ENCODE data around the gene BCL2. TPM values are rescaled to one million over a fixed set of nuclear protein-coding genes. Genes with fewer than 3 reads are reported as not detected.

The BCL2 gene
- total RNA-seq, 2 donors from 2014 or later = 13.9 to 16.4 TPM

DNA sequence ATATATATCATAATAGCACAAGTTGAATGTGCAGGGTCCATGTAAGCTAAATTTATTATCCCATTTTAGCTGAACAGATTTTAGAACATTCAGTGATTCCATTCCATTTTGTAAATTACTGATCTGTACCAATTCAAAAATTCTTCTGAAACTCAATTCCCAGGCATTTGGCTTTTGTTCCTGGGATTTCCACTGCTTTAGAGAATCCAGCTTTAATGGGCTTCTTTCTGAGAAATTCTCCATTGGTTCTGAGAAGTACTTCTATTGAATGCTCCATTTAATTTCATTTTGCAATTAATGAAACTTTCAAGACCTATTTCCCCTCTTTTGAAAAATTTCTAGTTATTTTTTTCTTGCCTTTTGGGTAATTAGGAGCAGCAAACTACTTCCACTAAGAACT, 36.8 kb downstream of the BCL2 start:
- Histone ChIP-seq H3K36me3 (no peaks in the 10 kb centered on the region), H3K9ac (ENCODE audit: low read depth in 2 of 2, low read length in 2 of 2) (no peak overlapping the region), H3K9me3 (no peaks in the 10 kb centered on the region), H3K4me3 (no peak overlapping the region), H3K27me3 (no peaks in the 10 kb centered on the region), H3K27ac (no peak overlapping the region), H3K4me1 (no peaks in the 10 kb centered on the region)
- intact Hi-C loops (cut with DNase I) = no loop called here
- TF ChIP-seq, protein P1, sequence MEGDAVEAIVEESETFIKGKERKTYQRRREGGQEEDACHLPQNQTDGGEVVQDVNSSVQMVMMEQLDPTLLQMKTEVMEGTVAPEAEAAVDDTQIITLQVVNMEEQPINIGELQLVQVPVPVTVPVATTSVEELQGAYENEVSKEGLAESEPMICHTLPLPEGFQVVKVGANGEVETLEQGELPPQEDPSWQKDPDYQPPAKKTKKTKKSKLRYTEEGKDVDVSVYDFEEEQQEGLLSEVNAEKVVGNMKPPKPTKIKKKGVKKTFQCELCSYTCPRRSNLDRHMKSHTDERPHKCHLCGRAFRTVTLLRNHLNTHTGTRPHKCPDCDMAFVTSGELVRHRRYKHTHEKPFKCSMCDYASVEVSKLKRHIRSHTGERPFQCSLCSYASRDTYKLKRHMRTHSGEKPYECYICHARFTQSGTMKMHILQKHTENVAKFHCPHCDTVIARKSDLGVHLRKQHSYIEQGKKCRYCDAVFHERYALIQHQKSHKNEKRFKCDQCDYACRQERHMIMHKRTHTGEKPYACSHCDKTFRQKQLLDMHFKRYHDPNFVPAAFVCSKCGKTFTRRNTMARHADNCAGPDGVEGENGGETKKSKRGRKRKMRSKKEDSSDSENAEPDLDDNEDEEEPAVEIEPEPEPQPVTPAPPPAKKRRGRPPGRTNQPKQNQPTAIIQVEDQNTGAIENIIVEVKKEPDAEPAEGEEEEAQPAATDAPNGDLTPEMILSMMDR (IDR thresholded peaks at IDR 0.05) = no peak
- DNase-seq = no peak

DNA sequence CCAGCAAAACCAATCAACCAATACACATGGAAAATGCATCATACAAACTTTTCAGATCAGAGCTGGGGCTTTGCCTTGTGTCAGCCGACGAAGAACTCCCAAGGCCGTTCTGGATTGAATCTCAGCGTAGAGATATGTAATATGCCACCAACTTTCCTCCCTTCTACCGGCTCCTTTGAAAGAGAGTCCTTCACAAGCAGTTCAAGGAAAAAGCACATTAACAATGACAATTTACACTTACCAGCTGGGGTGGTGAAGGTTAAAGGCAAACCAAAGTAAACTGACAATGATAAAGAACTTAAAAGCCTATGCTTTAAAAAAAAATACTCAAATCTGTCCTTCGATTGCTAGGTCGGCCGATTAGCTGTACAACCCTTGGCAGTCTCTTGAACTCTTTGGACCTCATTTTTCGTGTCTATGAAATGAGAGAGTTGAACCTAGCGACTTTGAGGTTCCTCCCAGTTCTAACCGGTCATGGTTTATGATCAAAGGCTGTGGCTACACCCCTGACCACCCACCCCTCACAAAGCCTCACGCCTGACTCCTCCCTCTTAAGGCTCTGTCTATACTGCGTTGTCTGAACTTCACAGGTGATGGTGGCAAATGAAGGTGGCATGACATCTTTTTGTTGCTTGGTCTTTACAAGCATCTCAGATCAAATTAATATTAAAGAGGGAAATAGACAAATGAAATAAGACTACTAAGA, 46.2 kb downstream of the BCL2 start:
- H3K9ac ChIP-seq (ENCODE audit: low read depth in 2 of 2, low read length in 2 of 2) = no peak overlapping the region
- no peak overlapping the region for H3K4me3 ChIP-seq
- TF ChIP-seq, protein P1 (IDR thresholded peaks at IDR 0.05) = no peak
- no peaks in the 10 kb centered on the region for H3K9me3 ChIP-seq
- H3K27ac ChIP-seq = no peak overlapping the region
- H3K27me3 ChIP-seq = no peaks in the 10 kb centered on the region
- no peaks in the 10 kb centered on the region for H3K36me3 ChIP-seq
- DNase-seq = no peak
- intact Hi-C loops (cut with DNase I) = no loop called here
- no peaks in the 10 kb centered on the region for H3K4me1 ChIP-seq

DNA sequence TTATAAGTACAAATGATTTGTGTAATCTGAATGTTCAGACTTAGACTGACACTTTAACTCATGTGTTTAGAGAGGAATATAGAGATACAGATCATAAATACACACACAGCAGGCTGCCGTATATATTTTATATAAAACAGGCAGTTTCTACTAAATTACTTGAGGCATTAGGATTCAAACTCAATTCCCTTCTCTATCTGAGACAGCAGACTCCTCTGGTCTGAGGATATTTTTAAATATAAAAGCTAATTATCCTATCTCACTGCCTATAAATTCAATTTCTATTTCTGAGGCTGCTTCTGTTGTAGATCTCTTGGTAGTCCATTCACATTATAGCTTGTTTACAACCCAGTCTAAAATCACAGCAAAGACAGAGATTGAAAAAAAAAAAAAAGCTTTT, 46.9 kb downstream of the BCL2 start:
- TF ChIP-seq, protein P1 (IDR thresholded peaks at IDR 0.05) = no peak
- intact Hi-C loops (cut with DNase I) = no loop called here
- no peaks in the 10 kb centered on the region for H3K36me3 ChIP-seq

DNA sequence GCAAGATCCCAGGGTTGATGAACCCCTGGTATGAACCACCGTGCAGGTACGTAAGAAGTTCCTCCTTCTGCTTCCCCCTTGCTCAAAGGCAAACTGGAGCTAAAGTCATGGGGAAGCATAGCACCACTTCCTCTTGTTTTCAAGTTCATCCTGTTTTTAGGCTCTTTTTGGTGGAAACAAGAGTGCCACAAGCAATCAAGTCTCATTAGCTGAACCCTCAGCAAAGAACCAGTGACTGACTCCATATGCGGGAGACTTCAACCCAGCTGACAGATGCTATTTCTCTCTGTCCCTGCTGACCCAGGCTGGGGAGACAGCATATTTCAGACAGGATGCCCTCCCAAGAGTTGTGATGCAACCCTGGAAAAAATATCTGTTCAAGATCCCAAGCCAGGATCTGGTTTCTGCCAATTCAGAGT, 47.7 kb downstream of the BCL2 start:
- H3K4me3 ChIP-seq = no peak overlapping the region
- no peaks in the 10 kb centered on the region for H3K36me3 ChIP-seq
- no peaks in the 10 kb centered on the region for H3K27me3 ChIP-seq
- no peak for DNase-seq
- H3K9ac ChIP-seq (ENCODE audit: low read depth in 2 of 2, low read length in 2 of 2) = no peak overlapping the region
- no peak overlapping the region for H3K27ac ChIP-seq
- TF ChIP-seq, protein P1 (IDR thresholded peaks at IDR 0.05) = no peak
- intact Hi-C loops (cut with DNase I) = no loop called here
- H3K9me3 ChIP-seq = no peaks in the 10 kb centered on the region
- no peaks in the 10 kb centered on the region for H3K4me1 ChIP-seq

More for the DNA sequence above, 46.9 kb downstream of the BCL2 start:
- Histone ChIP-seq H3K27ac (no peak overlapping the region), H3K9ac (ENCODE audit: low read depth in 2 of 2, low read length in 2 of 2) (no peak overlapping the region), H3K27me3 (no peaks in the 10 kb centered on the region), H3K4me1 (no peaks in the 10 kb centered on the region), H3K4me3 (no peak overlapping the region), H3K9me3 (no peaks in the 10 kb centered on the region)
- no peak for DNase-seq

DNA sequence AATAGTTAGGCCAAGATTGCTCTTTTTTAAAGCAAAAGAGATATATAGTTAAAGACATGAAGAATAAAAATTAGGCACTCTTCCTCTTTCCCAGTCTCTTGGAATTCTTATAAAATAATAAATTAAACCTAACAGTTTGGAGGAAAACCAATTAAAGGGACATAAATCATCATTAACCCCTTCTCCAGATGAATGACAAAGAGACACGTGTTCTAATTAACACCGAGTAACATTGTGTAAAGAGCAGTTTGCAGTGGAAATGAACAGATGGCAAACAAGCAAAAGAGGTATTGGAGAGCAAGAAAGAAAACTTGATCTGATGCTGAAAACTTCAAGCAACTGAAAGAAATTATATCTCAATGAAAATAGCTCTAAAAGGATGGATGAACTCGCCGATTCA, 48.4 kb downstream of the BCL2 start:
- TF ChIP-seq, protein P1 (IDR thresholded peaks at IDR 0.05) = no peak
- no peak for DNase-seq
- Histone ChIP-seq H3K27ac (no peak overlapping the region), H3K27me3 (no peaks in the 10 kb centered on the region), H3K9me3 (no peaks in the 10 kb centered on the region), H3K4me1 (no peaks in the 10 kb centered on the region), H3K4me3 (no peak overlapping the region), H3K9ac (ENCODE audit: low read depth in 2 of 2, low read length in 2 of 2) (no peak overlapping the region), H3K36me3 (no peaks in the 10 kb centered on the region)
- intact Hi-C loops (cut with DNase I) = no loop called here

Measured in colonic mucosa (tissue), 4 donors.